B cell (primary cell): ENCODE results near the gene EVL. TPM values are rescaled to one million over a fixed set of nuclear protein-coding genes. Genes with fewer than 3 reads are reported as not detected.

ENCODE experiments used
- ATAC-seq: fragments of 200-7000 bp; cut with Tn5 transposase; one replicate; pipeline ENCODE4 v1.10.0; 2021; ENCODE audit warnings: low read depth, mild to moderate bottlenecking, moderate number of reproducible peaks, moderate library complexity
- CTCF ChIA-PET: fragments of 350-600 bp; sonication (Branson Sonifier 250); formaldehyde crosslinking; loops from one replicate; lab custom pipeline; 2021; ENCODE audit warnings: antibody characterized with exemption, inconsistent platforms; lab: Charles Lee
- POLR2A ChIA-PET: fragments of 350-600 bp; sonication (Branson Sonifier 250); formaldehyde crosslinking; loops from one replicate; lab custom pipeline; 2021; ENCODE audit warnings: antibody characterized with exemption; lab: Charles Lee
- DNase-seq: peaks from one replicate; pipeline ENCODE4 v3.0.0; 2013
- H2AFZ ChIP-seq: 2 replicates; pipeline ENCODE4 v1.6.1; 2012; ENCODE audit warnings: mild to moderate bottlenecking, low read depth, low read length; ENCODE audit not compliant: insufficient read depth, poor library complexity, severe bottlenecking
- H3K27ac ChIP-seq, 2 donors: 1 replicate in 1 of 2; 2 replicates in 1 of 2; pipeline ENCODE4 v1.5.1; 2012 to 2013; ENCODE audit warnings: low read length in 2 of 2, mild to moderate bottlenecking in 2 of 2, moderate library complexity in 1 of 2
- H3K27me3 ChIP-seq, 4 experiments: fragments of 200-600 bp in 1 of 4; sonication (generic) in 1 of 4; replicated peaks in 1 of 4; 1 replicate in 2 of 4; 2 replicates in 2 of 4; pipeline versions ENCODE4 v1.6.1 to v1.7.0; 2013 to 2016; ENCODE audit warnings: low read length in 3 of 4, mild to moderate bottlenecking in 2 of 4, mixed read lengths in 1 of 4, moderate library complexity in 1 of 4; ENCODE audit not compliant: insufficient read depth in 4 of 4, control insufficient read depth in 3 of 4; ENCODE audit errors: control extremely low read depth in 1 of 4
- H3K36me3 ChIP-seq, 2 experiments: replicated peaks in 1 of 2; 1 replicate in 1 of 2; 2 replicates in 1 of 2; pipeline versions ENCODE4 v1.6.1 to v1.7.1; 2013; ENCODE audit warnings: low read length in 1 of 2; ENCODE audit not compliant: insufficient read depth in 2 of 2, control insufficient read depth in 1 of 2; ENCODE audit errors: control extremely low read depth in 1 of 2, extremely low read depth in 1 of 2
- H3K4me1 ChIP-seq, 2 donors: fragments of 200-600 bp in 1 of 2; sonication (generic) in 1 of 2; 1 replicate in 1 of 2; 2 replicates in 1 of 2; pipeline versions ENCODE4 v1.5.1 to v1.6.1; 2013 to 2017; ENCODE audit warnings: low read length in 2 of 2; ENCODE audit not compliant: control insufficient read depth in 2 of 2, insufficient read depth in 2 of 2
- H3K4me2 ChIP-seq: replicated peaks from 2 replicates; pipeline ENCODE3; 2012; ENCODE audit warnings: mild to moderate bottlenecking, low read depth, low read length; ENCODE audit not compliant: poor library complexity, severe bottlenecking
- H3K4me3 ChIP-seq, 5 experiments: fragments of 200-600 bp in 1 of 5; sonication (generic) in 1 of 5; 1 replicate in 3 of 5; 2 replicates in 2 of 5; pipeline versions ENCODE4 v1.5.1 to v1.7.0; 2011 to 2016; ENCODE audit warnings: low read length in 4 of 5, mild to moderate bottlenecking in 4 of 5, low read depth in 2 of 5, control low read depth in 1 of 5, moderate library complexity in 1 of 5; ENCODE audit not compliant: insufficient read depth in 1 of 5; ENCODE audit errors: control extremely low read depth in 1 of 5, extremely low read depth in 1 of 5
- H3K79me2 ChIP-seq: fragments of 200-600 bp; sonication (generic); one replicate; pipeline ENCODE4 v1.6.0; 2016; ENCODE audit warnings: low read length; ENCODE audit not compliant: control insufficient read depth, insufficient read depth
- H3K9ac ChIP-seq: fragments of 200-600 bp; sonication (generic); 2 replicates; pipeline ENCODE4 v1.6.1; 2017; ENCODE audit warnings: mild to moderate bottlenecking, low read length, moderate library complexity
- H3K9me3 ChIP-seq, 3 donors: one replicate each; pipeline versions ENCODE4 v1.6.1 to v1.7.1; 2013; ENCODE audit warnings: low read length in 2 of 3; ENCODE audit not compliant: control insufficient read depth in 2 of 3, insufficient read depth in 1 of 3; ENCODE audit errors: control extremely low read depth in 1 of 3
- H4K20me1 ChIP-seq: 2 replicates; pipeline ENCODE4 v1.6.0; 2012; ENCODE audit warnings: mild to moderate bottlenecking, low read length; ENCODE audit not compliant: insufficient read depth, control insufficient read depth, poor library complexity, severe bottlenecking
- H3K27ac Mint-ChIP-seq: one replicate; pipeline ENCODE4 v1.8.0; 2021; ENCODE audit warnings: mixed read lengths
- H3K27me3 Mint-ChIP-seq: one replicate; pipeline ENCODE4 v1.8.0; 2021; ENCODE audit warnings: mixed read lengths
- H3K4me1 Mint-ChIP-seq: one replicate; pipeline ENCODE4 v1.8.0; 2021; ENCODE audit warnings: mixed read lengths
- H3K4me3 Mint-ChIP-seq: one replicate; pipeline ENCODE4 v1.8.0; 2021; ENCODE audit warnings: mixed read lengths
- H3K9me3 Mint-ChIP-seq: one replicate; pipeline ENCODE4 v1.8.0; 2022; ENCODE audit warnings: mixed read lengths; ENCODE audit not compliant: insufficient read depth
- CTCF ChIP-seq: fragments of 200-600 bp; IDR thresholded peaks from one replicate; pipeline ENCODE4 v1.8.0; 2022; ENCODE audit warnings: antibody characterized with exemption, mild to moderate bottlenecking
- EZH2 ChIP-seq: IDR thresholded peaks from 2 replicates; pipeline ENCODE4 v1.6.1; 2012; ENCODE audit warnings: borderline replicate concordance, low read depth, mild to moderate bottlenecking, moderate library complexity, low read length; ENCODE audit not compliant: insufficient read depth, poor library complexity, severe bottlenecking
- WGBS: methylation state at CpG from one replicate; pipeline ENCODE4 v1.1.5; 2013; ENCODE audit warnings: missing lambda C conversion rate; ENCODE audit not compliant: insufficient coverage; 5-methylcytosine and 5-hydroxymethylcytosine counted together
- intact Hi-C: fragments of 100-400 bp; cut with micrococcal nuclease; formaldehyde crosslinking; loops from one replicate; pipeline ENCODE4 v1.10.0; 2022
- polyA plus RNA-seq: library from polyadenylated mRNA; depleted of rRNA; stranded (reverse); fragments of >200 nt; gene quantifications from 2 replicates; pipeline ENCODE4 v1.2.3, GENCODE V29; 2012
- total RNA-seq, 2 donors: library from RNA; stranded (reverse); fragments of 120-200 nt in 1 of 2; gene quantifications; 1 replicate in 1 of 2; 2 replicates in 1 of 2; pipeline versions ENCODE4 v1.2.3 to v1.2.4, GENCODE V29; 2013 to 2022

The EVL gene
- total and polyA plus RNA-seq, 2 donors (not counting 1 experiment from before 2014, with no cell fraction given) = 486 to 892 TPM

GRCh38 chr14:100108042-100108825 lies 43.0 kb downstream of the EVL start:
- H4K20me1 ChIP-seq = peaks cover 96% of the 10 kb centered on the region
- ATAC-seq (peak; percentile 85), DNase-seq (peak; percentile 82)
- no peaks in the 10 kb centered on the region for H3K9me3 ChIP-seq
- H3K79me2 ChIP-seq = peaks cover 98% of the 10 kb centered on the region
- no peak overlapping the region for H2AFZ ChIP-seq
- H3K4me2 ChIP-seq = no peak overlapping the region
- peak overlapping the region; percentile 84 for H3K27ac Mint-ChIP-seq
- intact Hi-C loops = loop anchor here (1.0 to 5.0 kb wide), 5 partner anchors 49 to 126 kb away; partner anchors contain the start of gene DEGS2
- peaks cover 51% of the 10 kb centered on the region for H3K4me1 Mint-ChIP-seq
- H3K27me3 ChIP-seq = no peaks in the 10 kb centered on the region
- WGBS = 43% methylated on average over 12 of the region's 13 CpGs
- H3K27ac ChIP-seq = peak overlapping the region; percentile 27 to 56
- CTCF ChIA-PET = interaction anchor here (0.6 to 24.4 kb wide), 34 partner anchors 9 to 182 kb away, joined by 3 to 495 read pairs (median 5); partner anchors contain the start of genes DEGS2 and EVL
- H3K4me3 ChIP-seq = no peak overlapping the region
- H3K9ac ChIP-seq = no peak overlapping the region
- POLR2A ChIA-PET = interaction anchor here (0.6 to 0.8 kb wide), 2 partner anchors 9 to 43 kb away, joined by 3 read pairs; partner anchors contain the start of gene EVL
- H3K4me1 ChIP-seq = peaks cover 12 to 32% of the 10 kb centered on the region in 2 donors
- no peaks in the 10 kb centered on the region for H3K27me3 Mint-ChIP-seq
- TF ChIP-seq CTCF (peak; percentile 82), EZH2 (no peak)
- H3K4me3 Mint-ChIP-seq = no peak overlapping the region
- H3K9me3 Mint-ChIP-seq = no peaks in the 10 kb centered on the region
- H3K36me3 ChIP-seq = peaks cover 0 to 95% of the 10 kb centered on the region in 2 experiments
